WTC11 (cell line): ENCODE results near the gene TMED1. TPM values are rescaled to one million over a fixed set of nuclear protein-coding genes. Genes with fewer than 3 reads are reported as not detected.

ENCODE experiments used
- ATAC-seq: fragments of 200-7000 bp; cut with Tn5 transposase; 2 replicates; pipeline ENCODE4 v1.10.0; 2021; ENCODE audit warnings: mild to moderate bottlenecking, moderate library complexity
- CTCF ChIA-PET: fragments of 300-600 bp; sonication (Branson Sonifier 250); formaldehyde crosslinking; loops from one replicate; lab custom pipeline; 2021; ENCODE audit warnings: antibody characterized with exemption; lab: Charles Lee
- POLR2A ChIA-PET: fragments of 350-600 bp; sonication (Branson Sonifier 250); formaldehyde crosslinking; loops from one replicate; lab custom pipeline; 2021; ENCODE audit warnings: antibody characterized with exemption; lab: Charles Lee
- DNase-seq: peaks from one replicate; pipeline ENCODE4 v3.0.0; 2021; ENCODE audit warnings: low spot score
- H3K27ac Mint-ChIP-seq: 2 replicates; pipeline ENCODE4 v1.8.0; 2021; ENCODE audit warnings: mixed read lengths
- H3K27me3 Mint-ChIP-seq: 2 replicates; pipeline ENCODE4 v1.8.0; 2021; ENCODE audit warnings: low read depth, mild to moderate bottlenecking, moderate library complexity, mixed read lengths
- H3K36me3 Mint-ChIP-seq: 2 replicates; pipeline ENCODE4 v1.8.0; 2021; ENCODE audit warnings: mixed read lengths
- H3K4me1 Mint-ChIP-seq: 2 replicates; pipeline ENCODE4 v1.8.0; 2022; ENCODE audit warnings: mixed read lengths
- H3K4me3 Mint-ChIP-seq: 2 replicates; pipeline ENCODE4 v1.8.0; 2021; ENCODE audit warnings: mild to moderate bottlenecking, moderate library complexity, mixed read lengths
- H3K9me3 Mint-ChIP-seq: 2 replicates; pipeline ENCODE4 v1.8.0; 2021; ENCODE audit warnings: mixed read lengths
- AFF4 ChIP-seq: sonication (generic); formaldehyde crosslinking; IDR thresholded peaks from 2 replicates; pipeline ENCODE4 v1.8.1; 2023; ENCODE audit warnings: mild to moderate bottlenecking, missing genetic modification reagents, borderline replicate concordance
- AR ChIP-seq: fragments of 250-450 bp; sonication (Bioruptor Pico); IDR thresholded peaks from 2 replicates; pipeline ENCODE4 v1.9.0; 2021; ENCODE audit warnings: mild to moderate bottlenecking
- ATF1 ChIP-seq: sonication (generic); formaldehyde crosslinking; IDR thresholded peaks from 2 replicates; pipeline ENCODE4 v1.8.1; 2023; ENCODE audit warnings: mild to moderate bottlenecking, moderate library complexity, missing genetic modification reagents
- CREM ChIP-seq: sonication (generic); formaldehyde crosslinking; IDR thresholded peaks from 2 replicates; pipeline ENCODE4 v1.8.1; 2022; ENCODE audit warnings: mild to moderate bottlenecking, missing genetic modification reagents, moderate library complexity
- E2F5 ChIP-seq: sonication (generic); formaldehyde crosslinking; IDR thresholded peaks from 2 replicates; pipeline ENCODE4 v1.8.1; 2022; ENCODE audit warnings: mild to moderate bottlenecking, moderate library complexity, missing genetic modification reagents
- FOXJ3 ChIP-seq: sonication (generic); formaldehyde crosslinking; IDR thresholded peaks from 2 replicates; pipeline ENCODE4 v1.9.0; 2021; ENCODE audit warnings: missing genetic modification reagents, mild to moderate bottlenecking, borderline replicate concordance
- FOXP4 ChIP-seq: sonication (generic); formaldehyde crosslinking; IDR thresholded peaks from 2 replicates; pipeline ENCODE4 v1.8.0; 2022; ENCODE audit warnings: mild to moderate bottlenecking, missing genetic modification reagents
- IRF1 ChIP-seq: sonication (generic); formaldehyde crosslinking; IDR thresholded peaks from 2 replicates; pipeline ENCODE4 v1.8.0; 2023; ENCODE audit warnings: missing genetic modification reagents
- PRDM15 ChIP-seq: sonication (generic); formaldehyde crosslinking; IDR thresholded peaks from 2 replicates; pipeline ENCODE4 v1.8.0; 2022; ENCODE audit warnings: missing genetic modification reagents
- PREB ChIP-seq: sonication (generic); formaldehyde crosslinking; IDR thresholded peaks from 2 replicates; pipeline ENCODE4 v1.8.1; 2022; ENCODE audit warnings: mild to moderate bottlenecking, missing genetic modification reagents, moderate library complexity, borderline replicate concordance
- SP1 ChIP-seq: sonication (generic); formaldehyde crosslinking; conservative IDR thresholded peaks from 2 replicates; pipeline ENCODE4 v1.8.1; 2022; ENCODE audit warnings: missing genetic modification reagents
- TEAD4 ChIP-seq: sonication (generic); formaldehyde crosslinking; IDR thresholded peaks from 2 replicates; pipeline ENCODE4 v1.8.0; 2022; ENCODE audit warnings: mild to moderate bottlenecking, missing genetic modification reagents
- ZBTB21 ChIP-seq: sonication (generic); formaldehyde crosslinking; IDR thresholded peaks from 2 replicates; pipeline ENCODE4 v1.8.1; 2023; ENCODE audit warnings: mild to moderate bottlenecking, missing genetic modification reagents, borderline replicate concordance
- ZMAT4 ChIP-seq: fragments of 250-450 bp; sonication (Bioruptor Pico); IDR thresholded peaks from 2 replicates; pipeline ENCODE4 v1.9.0; 2021; ENCODE audit warnings: mild to moderate bottlenecking
- ZNF671 ChIP-seq: fragments of 250-450 bp; sonication (Bioruptor Pico); IDR thresholded peaks from 2 replicates; pipeline ENCODE4 v1.8.0; 2021; ENCODE audit warnings: mild to moderate bottlenecking
- total RNA-seq: library from RNA; stranded (reverse); gene quantifications from 3 replicates; pipeline ENCODE4 v1.2.3, GENCODE V29; 2021

The TMED1 gene
- total RNA-seq, 1 experiment from 2014 or later: 28.5 TPM

- Mint-ChIP-seq H3K36me3 (0 out of 2 replicates have a peak, but pooled peaks cover 7% of the 10 kb centered on the region), H3K27ac (peak overlapping the region; percentile 74; the same call in 1 of the 2 replicates), H3K9me3 (no peaks in the 10 kb centered on the region), H3K4me3 (peak overlapping the region; percentile 34)
- no peak for DNase-seq
- CTCF ChIA-PET: interaction anchor here (0.7 to 1.6 kb wide), 6 partner anchors 13 to 68 kb away, joined by 3 to 5 read pairs (median 4); no protein-coding TSS in a partner anchor
- no peak for TF ChIP-seq PRDM15
- TF ChIP-seq FOXP4 (CRISPR knock-in tag): no peak
- no peak for TF ChIP-seq AFF4
- no peak for TF ChIP-seq E2F5 (CRISPR knock-in tag)
- TF ChIP-seq SP1 (CRISPR knock-in tag): no peak
- no peak for TF ChIP-seq TEAD4 (CRISPR knock-in tag)
- TF ChIP-seq CREM (CRISPR knock-in tag): no peak
- no peak for TF ChIP-seq ZNF671 (CRISPR knock-in tag)
- TF ChIP-seq ATF1 (CRISPR knock-in tag): no peak
- TF ChIP-seq AR (CRISPR knock-in tag): no peak
- TF ChIP-seq ZBTB21 (CRISPR knock-in tag): no peak
- no peak for TF ChIP-seq PREB (CRISPR knock-in tag)
- TF ChIP-seq IRF1 (CRISPR knock-in tag): no peak
- no peak for TF ChIP-seq ZMAT4 (CRISPR knock-in tag)
- no peak for TF ChIP-seq FOXJ3 (CRISPR knock-in tag)
- TF ChIP-seq, all 79 proteins: peak for 0
- POLR2A ChIA-PET: no interaction called here
- ATAC-seq: no peak
- peaks cover 30% of the 10 kb centered on the region for H3K4me1 Mint-ChIP-seq
- no peaks in the 10 kb centered on the region; the same call in 1 of the 2 replicates for H3K27me3 Mint-ChIP-seq
Observed at GRCh38 chr19:10874024-10874423, 38.0 kb upstream of the TMED1 start.
